Lower lobe of right lung (tissue), 2 donors: ENCODE data around the gene NXF2. TPM values are rescaled to one million over a fixed set of nuclear protein-coding genes. Genes with fewer than 3 reads are reported as not detected.
"Not testable (repeated sequence)": the region's sequence is repeated elsewhere in the genome, so short reads cannot be mapped to it uniquely, and the experiment has no call there.

Experiments used
- ATAC-seq, 2 donors: fragments of 200-7000 bp; cut with Tn5 transposase; one replicate each; pipeline ENCODE4 v1.9.1; 2020 to 2022; ENCODE audit warnings: mild to moderate bottlenecking in 2 of 2, moderate library complexity in 2 of 2
- DNase-seq: peaks from one replicate; pipeline ENCODE4 v3.0.0-alpha.2; 2020
- H3K27ac ChIP-seq: fragments of 200-600 bp; one replicate; pipeline ENCODE4 v1.8.0; 2022
- H3K27me3 ChIP-seq: fragments of 200-600 bp; one replicate; pipeline ENCODE4 v1.8.0; 2022; ENCODE audit warnings: low read depth
- H3K36me3 ChIP-seq: fragments of 200-600 bp; one replicate; pipeline ENCODE4 v1.8.0; 2022; ENCODE audit warnings: mild to moderate bottlenecking
- H3K4me1 ChIP-seq: fragments of 200-600 bp; one replicate; pipeline ENCODE4 v1.8.0; 2022
- H3K4me3 ChIP-seq: fragments of 200-600 bp; one replicate; pipeline ENCODE4 v1.8.0; 2022; ENCODE audit warnings: mild to moderate bottlenecking
- H3K9me3 ChIP-seq: fragments of 200-600 bp; one replicate; pipeline ENCODE4 v1.8.0; 2022
- CTCF ChIP-seq: fragments of 200-600 bp; IDR thresholded peaks from one replicate; pipeline ENCODE4 v1.8.0; 2022; ENCODE audit warnings: antibody characterized with exemption, mild to moderate bottlenecking
- intact Hi-C: fragments of 100-400 bp; cut with DNase I; formaldehyde crosslinking; loops from one replicate; pipeline ENCODE4 v1.11.0; 2022
- long read RNA-seq: library from polyadenylated mRNA; unstranded; transcript quantifications from one replicate; pipeline ENCODE4 v2.0.0, GENCODE V29; 2021
- total RNA-seq: library from RNA; stranded (reverse); fragmentation: NEBNext Ultra II Directional; extraction: Animal tissue kit (Norgen Biotek cat#: 25700); gene quantifications from one replicate; pipeline ENCODE4 v1.2.1, GENCODE V29; 2021
- donor health status: DM: no; HTN: yes; CAD: no; lungs with severe emphysema.

Gene NXF2
- 0.35 TPM for total RNA-seq
- long read RNA-seq, partial matches to known transcripts = 1 of 1 reads
- long read RNA-seq, other reads (novel, unspliced or antisense) = 0 of 1 reads

- H3K27me3 ChIP-seq, DNase-seq, H3K27ac ChIP-seq, intact Hi-C loops, H3K4me3 ChIP-seq, ATAC-seq, H3K4me1 ChIP-seq, H3K9me3 ChIP-seq, H3K36me3 ChIP-seq: not testable (repeated sequence)
These were observed at the start of gene NXF2 for GRCh38 chrX:102246893-102247292. Gene NXF2 (plus strand): TSS chrX:102247167. CDS start chrX:102307079, 59,912 bp downstream.

GRCh38 chrX:102207940-102208339 is 39.0 kb upstream of the NXF2 start:
- H3K9me3 ChIP-seq, H3K27me3 ChIP-seq, intact Hi-C loops, H3K27ac ChIP-seq, H3K4me3 ChIP-seq, H3K4me1 ChIP-seq, ATAC-seq, H3K36me3 ChIP-seq, DNase-seq: not testable (repeated sequence)

GRCh38 chrX:102214986-102215385 is 32.0 kb upstream of the NXF2 start, which contains the start of gene TCP11X1:
Gene TCP11X1 (plus strand): TSS chrX:102215301.
- H3K27me3 ChIP-seq, intact Hi-C loops, ATAC-seq, H3K27ac ChIP-seq, H3K9me3 ChIP-seq, H3K4me1 ChIP-seq, H3K4me3 ChIP-seq, DNase-seq, H3K36me3 ChIP-seq: not testable (repeated sequence)

GRCh38 chrX:102216497-102216896 is 30.5 kb upstream of the NXF2 start:
- DNase-seq, H3K9me3 ChIP-seq, H3K36me3 ChIP-seq, H3K4me3 ChIP-seq, H3K4me1 ChIP-seq, ATAC-seq, intact Hi-C loops, H3K27ac ChIP-seq, H3K27me3 ChIP-seq: not testable (repeated sequence)

GRCh38 chrX:102235678-102236077 is 11.3 kb upstream of the NXF2 start:
- H3K36me3 ChIP-seq, H3K4me1 ChIP-seq, intact Hi-C loops, H3K9me3 ChIP-seq, H3K27me3 ChIP-seq, DNase-seq, H3K4me3 ChIP-seq, ATAC-seq, H3K27ac ChIP-seq: not testable (repeated sequence)

GRCh38 chrX:102240265-102240664 is 6.7 kb upstream of the NXF2 start:
- not testable (repeated sequence) for ATAC-seq

GRCh38 chrX:102272231-102272630 is 25.3 kb downstream of the NXF2 start:
- H3K4me3 ChIP-seq, H3K27ac ChIP-seq, ATAC-seq, H3K27me3 ChIP-seq, H3K9me3 ChIP-seq, H3K36me3 ChIP-seq, intact Hi-C loops, H3K4me1 ChIP-seq, DNase-seq: not testable (repeated sequence)

More at GRCh38 chrX:102240265-102240664, 6.7 kb upstream of the NXF2 start:
- H3K27ac ChIP-seq, H3K27me3 ChIP-seq, intact Hi-C loops, H3K36me3 ChIP-seq, H3K4me1 ChIP-seq, H3K9me3 ChIP-seq, H3K4me3 ChIP-seq: not testable (repeated sequence)
- peak; percentile 1 for DNase-seq

- DNase-seq (no peak), ATAC-seq (no peak)
- Histone ChIP-seq H3K4me1 (no peaks in the 10 kb centered on the region), H3K9me3 (no peaks in the 10 kb centered on the region), H3K27me3 (no peaks in the 10 kb centered on the region), H3K36me3 (no peaks in the 10 kb centered on the region), H3K27ac (no peak overlapping the region), H3K4me3 (no peak overlapping the region)
- intact Hi-C loops = no loop called here
- TF ChIP-seq CTCF = no peak
These were observed 91.2 kb downstream of the NXF2 start for GRCh38 chrX:102338162-102338561.

GRCh38 chrX:102339312-102340298 is 92.6 kb downstream of the NXF2 start:
- DNase-seq (peak; percentile 23), ATAC-seq (peak in 1 of 2 donors; percentile 24)
- no peaks in the 10 kb centered on the region for H3K27me3 ChIP-seq
- intact Hi-C loops = no loop called here
- no peak overlapping the region for H3K27ac ChIP-seq
- H3K36me3 ChIP-seq = no peaks in the 10 kb centered on the region
- TF ChIP-seq CTCF = no peak
- no peak overlapping the region for H3K4me3 ChIP-seq
- no peaks in the 10 kb centered on the region for H3K9me3 ChIP-seq
- H3K4me1 ChIP-seq = no peaks in the 10 kb centered on the region
